ENCODE results near the gene CDT1. TPM values are rescaled to one million over a fixed set of nuclear protein-coding genes. Genes with fewer than 3 reads are reported as not detected.
A peak's percentile ranks its signal among the peaks of the same experiment; 100 is the strongest.

Gene CDT1
- total RNA-seq, 1 experiment from 2014 or later: 39.9 TPM

- no peaks in the 10 kb centered on the region for H3K9me3 ChIP-seq (ENCODE audit: control insufficient read depth, insufficient read depth, low read depth, low read length)
- H3K36me3 ChIP-seq (ENCODE audit: control insufficient read depth, insufficient read depth, low read length): no peaks in the 10 kb centered on the region
- intact Hi-C loops (cut with micrococcal nuclease; ENCODE audit: unreplicated experiment): no loop called here
- TF ChIP-seq CTCF (IDR thresholded peaks at IDR 0.05): no peak
- no peak for TF ChIP-seq POLR2AphosphoS5 (IDR thresholded peaks at IDR 0.05; ENCODE audit: low read depth, low read length)
- TF ChIP-seq TCF7L2 (IDR thresholded peaks at IDR 0.05; ENCODE audit: low read depth, low read length): no peak
- TF ChIP-seq SIN3A (IDR thresholded peaks at IDR 0.05; ENCODE audit: borderline replicate concordance, insufficient read depth, low read depth, low read length): no peak
- TF ChIP-seq REST (IDR thresholded peaks at IDR 0.05; ENCODE audit: insufficient read depth in 1 of 2, low read depth in 2 of 2, low read length in 1 of 2): no peak
- in situ Hi-C loops (cut with HindIII; ENCODE audit: low pct_unique_long_range_greater_than_20kb, low sequenced_read_pairs): no loop called here
- ATAC-seq (no peak), DNase-seq (ENCODE audit: low read depth, low spot score) (no peak)
- POLR2A ChIA-PET: no interaction called here
- no peaks in the 10 kb centered on the region for H3K27me3 ChIP-seq (ENCODE audit: control insufficient read depth, insufficient read depth, low read length)
- CTCF ChIA-PET: no interaction called here
- H3K27ac ChIP-seq (ENCODE audit: low read length): peak overlapping the region; percentile 17; the same call in 1 of the 2 replicates
- no peak overlapping the region for H3K4me3 ChIP-seq (ENCODE audit: low read depth in 2 of 2, low read length in 2 of 2)
- peaks cover 69% of the 10 kb centered on the region for H3K4me1 ChIP-seq (ENCODE audit: control insufficient read depth, insufficient read depth, low read length)
- no TSS peak for BruUV-seq (replicated peaks)
Observed at GRCh38 chr16:88775825-88776224, 27.8 kb upstream of the CDT1 start.

- POLR2A ChIA-PET: no interaction called here
- no TSS peak for BruUV-seq (replicated peaks)
- CTCF ChIA-PET: no interaction called here
- no peak for DNase-seq (ENCODE audit: low read depth, low spot score)
- in situ Hi-C loops (cut with HindIII; ENCODE audit: low pct_unique_long_range_greater_than_20kb, low sequenced_read_pairs) (no loop called here), intact Hi-C loops (cut with micrococcal nuclease; ENCODE audit: unreplicated experiment) (no loop called here)
- Histone ChIP-seq H3K27me3 (ENCODE audit: control insufficient read depth, insufficient read depth, low read length) (no peaks in the 10 kb centered on the region), H3K27ac (ENCODE audit: low read length) (peak overlapping the region; percentile 69), H3K36me3 (ENCODE audit: control insufficient read depth, insufficient read depth, low read length) (no peaks in the 10 kb centered on the region), H3K9me3 (ENCODE audit: control insufficient read depth, insufficient read depth, low read depth, low read length) (no peaks in the 10 kb centered on the region), H3K4me1 (ENCODE audit: control insufficient read depth, insufficient read depth, low read length) (peaks cover 73% of the 10 kb centered on the region), H3K4me3 (ENCODE audit: low read depth in 2 of 2, low read length in 2 of 2) (no peak overlapping the region)
- TF ChIP-seq CTCF (IDR thresholded peaks at IDR 0.05) (no peak), SIN3A (IDR thresholded peaks at IDR 0.05; ENCODE audit: borderline replicate concordance, insufficient read depth, low read depth, low read length) (no peak), POLR2AphosphoS5 (IDR thresholded peaks at IDR 0.05; ENCODE audit: low read depth, low read length) (no peak), TCF7L2 (IDR thresholded peaks at IDR 0.05; ENCODE audit: low read depth, low read length) (no peak), REST (IDR thresholded peaks at IDR 0.05; ENCODE audit: insufficient read depth in 1 of 2, low read depth in 2 of 2, low read length in 1 of 2) (no peak)
- ATAC-seq: no peak
Observed at GRCh38 chr16:88777471-88778270, 25.9 kb upstream of the CDT1 start.
